ENCODE results near the gene PDE10A. TPM values are rescaled to one million over a fixed set of nuclear protein-coding genes. Genes with fewer than 3 reads are reported as not detected.

PDE10A gene
- total and polyA plus RNA-seq, 2 of the 8 experiments (the other 6 are each of a cell fraction or from before 2014, with no cell fraction given) = 1.1 to 2.4 TPM

DNA sequence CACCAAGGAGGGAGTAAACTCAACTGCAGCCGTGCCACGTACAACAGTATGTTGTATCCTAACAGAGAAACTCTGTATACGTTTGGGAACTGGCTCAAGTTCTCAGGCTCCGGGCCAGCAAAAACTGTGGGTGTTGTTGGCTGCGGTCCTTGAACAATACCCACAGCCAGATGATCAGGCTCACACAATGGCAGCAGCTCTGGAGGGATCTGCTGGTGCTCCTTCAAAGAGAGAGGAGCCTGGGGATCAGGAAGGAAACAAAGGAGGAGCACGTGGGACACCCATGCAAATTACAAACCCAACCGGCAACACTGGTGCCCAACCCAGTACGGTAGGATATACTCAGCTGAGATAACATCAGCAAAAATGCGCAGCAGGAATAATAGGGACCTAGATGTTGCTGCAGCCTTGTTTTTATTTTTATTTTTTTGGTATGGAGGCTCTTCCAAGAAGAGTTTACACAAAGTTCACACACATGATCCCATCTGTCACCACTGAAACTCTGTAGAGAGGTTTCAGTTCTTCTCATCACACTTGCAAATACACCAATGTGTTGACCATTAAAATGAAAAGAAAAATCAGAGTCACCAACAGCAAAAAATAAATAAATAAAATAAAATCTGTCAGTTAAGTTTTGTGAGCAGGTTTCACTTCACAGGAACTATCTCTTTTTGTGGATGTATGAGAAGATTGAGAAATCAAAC, 41.2 kb upstream of the PDE10A start (continued):
- TF ChIP-seq KDM4A (IDR thresholded peaks at IDR 0.05; ENCODE audit: low read depth, low read length, severe bottlenecking) (no peak), TAF1 (IDR thresholded peaks at IDR 0.05; ENCODE audit: low read depth, low read length) (no peak), TEAD4 (IDR thresholded peaks at IDR 0.05; ENCODE audit: low read depth, low read length) (no peak), EZH2 (IDR thresholded peaks at IDR 0.05; ENCODE audit: low read depth, low read length, severe bottlenecking) (no peak), CBX8 (IDR thresholded peaks at IDR 0.05; ENCODE audit: borderline replicate concordance, low read depth, low read length) (no peak), CEBPB (IDR thresholded peaks at IDR 0.05; ENCODE audit: low read depth, low read length) (no peak), NANOG (IDR thresholded peaks at IDR 0.05; ENCODE audit: insufficient read depth, low read depth, low read length, poor library complexity, severe bottlenecking) (no peak)
